ENCODE results near the gene NUMBL. TPM values are rescaled to one million over a fixed set of nuclear protein-coding genes. Genes with fewer than 3 reads are reported as not detected.

NUMBL gene
- total and polyA plus RNA-seq, 8 donors, result 10.1 to 254 (median 18.7) TPM

DNA sequence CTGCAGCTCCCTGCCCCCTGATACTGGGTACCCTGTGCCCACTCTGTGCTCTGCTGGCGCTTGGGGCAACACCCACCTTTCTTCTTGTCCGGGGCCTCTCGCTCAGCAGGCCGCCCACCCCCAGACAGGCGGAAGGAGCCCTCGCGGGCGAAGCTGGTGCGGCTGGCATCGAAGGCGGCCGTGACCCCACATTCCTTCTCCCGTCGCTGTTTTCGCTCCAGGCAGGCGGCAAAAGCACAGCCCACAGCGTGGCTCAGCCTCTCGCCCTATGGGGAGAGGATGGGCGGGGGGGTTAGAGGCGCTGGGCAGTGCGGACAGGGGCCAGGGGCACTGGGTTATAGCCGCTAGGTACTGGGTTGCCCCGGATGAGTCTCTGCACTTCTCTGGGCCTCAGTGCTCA lies 13.3 kb downstream of the NUMBL start:
- intact Hi-C loops (cut with DNase I; ENCODE audit: low total_unique reads), result no loop called here
- TF ChIP-seq, protein P1, sequence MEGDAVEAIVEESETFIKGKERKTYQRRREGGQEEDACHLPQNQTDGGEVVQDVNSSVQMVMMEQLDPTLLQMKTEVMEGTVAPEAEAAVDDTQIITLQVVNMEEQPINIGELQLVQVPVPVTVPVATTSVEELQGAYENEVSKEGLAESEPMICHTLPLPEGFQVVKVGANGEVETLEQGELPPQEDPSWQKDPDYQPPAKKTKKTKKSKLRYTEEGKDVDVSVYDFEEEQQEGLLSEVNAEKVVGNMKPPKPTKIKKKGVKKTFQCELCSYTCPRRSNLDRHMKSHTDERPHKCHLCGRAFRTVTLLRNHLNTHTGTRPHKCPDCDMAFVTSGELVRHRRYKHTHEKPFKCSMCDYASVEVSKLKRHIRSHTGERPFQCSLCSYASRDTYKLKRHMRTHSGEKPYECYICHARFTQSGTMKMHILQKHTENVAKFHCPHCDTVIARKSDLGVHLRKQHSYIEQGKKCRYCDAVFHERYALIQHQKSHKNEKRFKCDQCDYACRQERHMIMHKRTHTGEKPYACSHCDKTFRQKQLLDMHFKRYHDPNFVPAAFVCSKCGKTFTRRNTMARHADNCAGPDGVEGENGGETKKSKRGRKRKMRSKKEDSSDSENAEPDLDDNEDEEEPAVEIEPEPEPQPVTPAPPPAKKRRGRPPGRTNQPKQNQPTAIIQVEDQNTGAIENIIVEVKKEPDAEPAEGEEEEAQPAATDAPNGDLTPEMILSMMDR (IDR thresholded peaks at IDR 0.05), result no peak
- no peak for TF ChIP-seq EP300 (IDR thresholded peaks at IDR 0.05)
- no peak for TF ChIP-seq POLR2A (IDR thresholded peaks at IDR 0.05)
- TF ChIP-seq POLR2AphosphoS5 (IDR thresholded peaks at IDR 0.05), result no peak
- H3K9me3 ChIP-seq, result no peaks in the 10 kb centered on the region
- H3K27ac ChIP-seq, result no peak overlapping the region
- H3K4me3 ChIP-seq, result no peak overlapping the region
- no peaks in the 10 kb centered on the region for H3K4me1 ChIP-seq
- peaks cover 64 to 100% (median 98%) of the 10 kb centered on the region in 4 donors for H3K36me3 ChIP-seq
- H3K27me3 ChIP-seq, result no peaks in the 10 kb centered on the region
- DNase-seq, result no peak
- WGBS, 5 donors, result 94 to 96% (median 95%) methylated on average over 15 to 23 of the region's 23 CpGs

DNA sequence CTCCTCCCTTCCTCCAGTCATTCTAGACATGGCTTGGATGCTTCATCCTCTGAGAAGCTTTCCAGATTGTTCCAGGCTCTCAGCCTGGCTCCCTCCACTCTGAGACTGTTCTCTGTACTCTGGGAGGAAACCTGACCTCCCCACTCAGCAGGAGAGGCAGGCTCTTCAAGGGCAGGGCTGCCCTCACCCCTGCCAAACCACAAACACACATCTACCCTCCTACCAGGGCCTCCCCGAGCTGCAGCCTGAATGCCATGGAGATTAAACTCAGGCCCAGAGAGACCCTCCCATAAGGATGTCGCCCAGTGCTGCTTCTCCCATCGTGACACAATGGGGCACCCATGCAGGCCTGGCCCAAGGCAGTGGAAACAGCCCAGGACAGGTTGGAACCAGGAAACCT lies 16.2 kb downstream of the NUMBL start:
- H3K9me3 ChIP-seq, result no peaks in the 10 kb centered on the region
- intact Hi-C loops (cut with DNase I; ENCODE audit: low total_unique reads), result no loop called here
- no peaks in the 10 kb centered on the region for H3K27me3 ChIP-seq
- DNase-seq, result no peak
- H3K27ac ChIP-seq, result no peak overlapping the region
- peaks cover 79 to 100% (median 98%) of the 10 kb centered on the region in 4 donors for H3K36me3 ChIP-seq
- H3K4me1 ChIP-seq, result no peaks in the 10 kb centered on the region
- TF ChIP-seq POLR2A (IDR thresholded peaks at IDR 0.05) (no peak), POLR2AphosphoS5 (IDR thresholded peaks at IDR 0.05) (no peak), EP300 (IDR thresholded peaks at IDR 0.05) (no peak)
- TF ChIP-seq, protein P1 (IDR thresholded peaks at IDR 0.05), result no peak
- 45 to 60% (median 54%) methylated on average over 3 of the region's 3 CpGs for WGBS, 5 donors
- no peak overlapping the region for H3K4me3 ChIP-seq

- Histone ChIP-seq H3K27ac (no peak overlapping the region), H3K27me3 (no peaks in the 10 kb centered on the region), H3K4me3 (no peak overlapping the region), H3K4me1 (no peaks in the 10 kb centered on the region), H3K9me3 (no peaks in the 10 kb centered on the region), H3K36me3 (peaks cover 73 to 100% (median 98%) of the 10 kb centered on the region in 4 donors)
- TF ChIP-seq POLR2AphosphoS5 (IDR thresholded peaks at IDR 0.05) (no peak), POLR2A (IDR thresholded peaks at IDR 0.05) (no peak), EP300 (IDR thresholded peaks at IDR 0.05) (no peak)
- TF ChIP-seq, protein P1 (IDR thresholded peaks at IDR 0.05), result no peak
- WGBS, 5 donors, result 89 to 95% (median 93%) methylated on average over 10 to 11 of the region's 11 CpGs
- no peak for DNase-seq
- intact Hi-C loops (cut with DNase I; ENCODE audit: low total_unique reads), result no loop called here
Measured at GRCh38 chr19:40673397-40673796, 17.1 kb downstream of the NUMBL start.

DNA sequence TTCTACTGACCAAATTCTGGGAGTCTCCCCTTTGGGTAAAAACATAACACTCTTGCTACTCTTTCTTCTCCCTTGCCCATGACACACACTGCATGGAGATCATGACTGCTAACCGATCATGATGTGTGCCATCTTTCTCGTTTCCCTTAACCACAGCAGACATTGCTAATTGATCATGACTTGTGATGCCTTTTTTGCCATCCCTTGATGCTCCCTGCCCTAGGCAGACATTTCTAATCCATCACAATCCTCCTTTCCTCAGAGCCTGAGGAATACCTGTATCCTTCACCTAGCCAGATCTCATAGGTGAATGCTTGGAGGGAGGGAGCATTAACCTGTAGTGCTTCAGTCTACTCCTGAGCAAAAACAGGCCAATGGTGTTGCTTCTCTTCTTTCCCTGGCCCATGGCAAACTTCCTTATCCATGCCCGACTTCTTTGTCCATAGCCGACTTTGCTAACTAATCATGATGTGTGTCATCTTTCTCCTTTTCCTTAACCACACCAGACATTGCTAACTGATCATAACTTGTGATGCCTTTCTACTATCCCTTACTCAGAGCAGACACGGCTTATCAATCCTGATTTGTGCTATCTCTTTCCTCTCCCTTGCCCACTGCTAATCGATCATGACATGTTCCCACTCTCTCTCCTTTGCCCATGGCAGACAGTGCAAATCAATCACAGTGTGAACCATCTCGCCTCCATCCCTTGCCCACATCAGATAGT lies 17.7 kb downstream of the NUMBL start:
- WGBS, 5 donors, result 88 to 94% (median 92%) methylated on average over 7 of the region's 7 CpGs
- H3K27me3 ChIP-seq, result no peaks in the 10 kb centered on the region
- no peak overlapping the region for H3K4me3 ChIP-seq
- intact Hi-C loops (cut with DNase I; ENCODE audit: low total_unique reads), result no loop called here
- no peak for DNase-seq
- no peaks in the 10 kb centered on the region for H3K4me1 ChIP-seq
- no peaks in the 10 kb centered on the region for H3K9me3 ChIP-seq
- TF ChIP-seq POLR2AphosphoS5 (IDR thresholded peaks at IDR 0.05) (no peak), POLR2A (IDR thresholded peaks at IDR 0.05) (no peak), EP300 (IDR thresholded peaks at IDR 0.05) (no peak)
- TF ChIP-seq, protein P1 (IDR thresholded peaks at IDR 0.05), result no peak
- H3K27ac ChIP-seq, result no peak overlapping the region
- peaks cover 72 to 100% (median 98%) of the 10 kb centered on the region in 4 donors for H3K36me3 ChIP-seq
